ENCODE data around the gene TGFB1. TPM values are rescaled to one million over a fixed set of nuclear protein-coding genes. Genes with fewer than 3 reads are reported as not detected.
A peak's percentile ranks its signal among the peaks of the same experiment; 100 is the strongest.
"Not testable (repeated sequence)": the region's sequence is repeated elsewhere in the genome, so short reads cannot be mapped to it uniquely, and the experiment has no call there.

The TGFB1 gene
- polyA plus RNA-seq, 1 donor (not counting 4 experiments of a cell fraction or from before 2014, with no cell fraction given), result 5.8 TPM

DNA sequence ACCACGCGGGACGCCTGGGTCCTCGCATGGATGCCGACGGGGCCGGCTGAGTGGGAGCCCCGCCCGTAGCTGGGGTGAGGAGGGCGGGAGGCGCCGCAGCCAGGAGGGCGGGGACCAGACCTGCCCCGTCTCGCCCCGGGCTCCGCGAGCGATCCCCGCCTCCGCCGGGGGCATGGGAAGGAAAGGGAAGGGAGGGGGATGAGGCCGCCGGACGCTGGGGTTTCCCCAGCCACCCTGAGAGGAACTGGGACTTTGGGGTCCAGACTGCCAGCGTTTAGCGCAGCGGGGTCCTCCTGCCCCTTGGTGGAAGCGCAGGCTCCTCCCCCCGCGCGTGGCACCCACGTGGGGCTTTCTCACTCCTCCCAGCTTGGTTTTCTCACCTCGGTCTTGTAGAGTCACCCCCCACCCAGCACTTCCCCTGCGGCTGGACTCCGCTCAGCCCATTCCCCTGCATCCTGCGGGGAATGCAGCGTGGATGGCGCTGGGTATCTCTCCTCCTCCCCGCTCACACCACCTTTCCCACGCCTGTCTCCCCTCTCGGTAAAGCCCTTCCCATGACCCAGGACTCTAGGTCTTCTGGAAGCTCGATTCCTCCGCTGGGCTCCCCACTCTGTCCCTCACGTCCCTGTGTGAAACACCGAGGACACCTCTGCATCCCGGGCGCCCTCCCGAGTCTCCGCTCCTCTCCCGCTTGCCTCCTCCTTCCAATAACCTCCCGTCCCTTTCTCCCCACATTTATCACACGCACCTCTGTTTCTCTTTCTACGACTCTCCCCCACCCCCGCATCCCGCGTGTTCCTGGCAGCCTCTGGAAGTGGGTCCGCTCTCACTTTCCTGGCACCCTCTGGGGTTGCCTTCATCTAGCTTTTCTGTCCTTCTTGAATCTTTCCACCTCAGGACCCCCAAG, 2.1 kb downstream of the TGFB1 start:
- no peak for FAIRE-seq
- dilution Hi-C loops (cut with MboI; ENCODE audit: extremely low pct_ligation_motif_present, low sequenced_read_pairs), result no loop called here
- H3K4me1 ChIP-seq (ENCODE audit: control insufficient read depth, extremely low read depth, insufficient read depth, low read length), result peaks cover 7% of the 10 kb centered on the region

DNA sequence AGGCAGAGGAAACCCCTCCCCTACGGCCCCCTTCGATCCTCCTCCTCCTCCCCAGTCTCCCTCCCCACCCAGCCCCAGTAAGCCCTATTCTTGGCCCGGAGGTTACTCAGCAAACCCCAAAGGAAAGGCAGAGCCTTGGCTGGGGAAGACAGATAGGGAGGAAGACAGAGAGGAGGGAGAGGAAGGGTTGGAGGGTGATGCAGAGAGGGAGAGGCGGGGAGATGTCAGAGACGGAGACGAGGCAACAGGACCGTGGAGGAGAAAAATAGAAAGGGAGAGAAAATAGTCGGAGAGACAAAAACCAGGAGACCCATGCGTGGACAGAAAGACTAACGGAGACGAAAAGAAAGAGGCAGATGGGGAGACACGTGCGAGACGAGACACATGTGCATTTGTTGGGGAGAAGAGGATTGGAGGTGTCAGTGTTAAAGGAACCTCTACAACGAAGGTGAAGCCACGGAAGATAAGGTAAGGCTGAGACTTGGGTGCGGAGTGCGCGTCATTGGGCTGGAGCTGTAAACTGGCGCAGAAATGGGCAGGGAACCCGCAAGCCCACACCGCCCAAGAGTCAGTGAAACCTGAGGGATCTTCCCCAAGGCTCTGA, 2.9 kb downstream of the TGFB1 start:
- H3K79me2 ChIP-seq (ENCODE audit: control insufficient read depth, insufficient read depth, low read length), result peaks cover 37% of the 10 kb centered on the region
- H3K9me1 ChIP-seq (ENCODE audit: control insufficient read depth, extremely low read depth, insufficient read depth, low read length), result peaks cover 5% of the 10 kb centered on the region
- FAIRE-seq (peak; percentile 74), DNase-seq (ENCODE audit: low read depth, low spot score) (no peak)
- H2AFZ ChIP-seq (ENCODE audit: control insufficient read depth, low read length), result peak overlapping the region; percentile 50
- H4K20me1 ChIP-seq (ENCODE audit: control insufficient read depth, extremely low read depth, insufficient read depth, low read length), result peaks cover 3% of the 10 kb centered on the region
- peak overlapping the region; percentile 99 for H3K4me2 ChIP-seq (ENCODE audit: control insufficient read depth, extremely low read depth, insufficient read depth, low read depth, low read length)
- no peaks in the 10 kb centered on the region for H3K27me3 ChIP-seq (ENCODE audit: control insufficient read depth, extremely low read depth, insufficient read depth, low read length)
- peak overlapping the region; percentile 69 for H3K27ac ChIP-seq (ENCODE audit: control insufficient read depth, insufficient read depth, low read length)
- dilution Hi-C loops (cut with MboI; ENCODE audit: extremely low pct_ligation_motif_present, low sequenced_read_pairs), result no loop called here
- no peaks in the 10 kb centered on the region for H3K9me3 ChIP-seq (ENCODE audit: control insufficient read depth, low read depth, low read length)
- TF ChIP-seq, protein P1, sequence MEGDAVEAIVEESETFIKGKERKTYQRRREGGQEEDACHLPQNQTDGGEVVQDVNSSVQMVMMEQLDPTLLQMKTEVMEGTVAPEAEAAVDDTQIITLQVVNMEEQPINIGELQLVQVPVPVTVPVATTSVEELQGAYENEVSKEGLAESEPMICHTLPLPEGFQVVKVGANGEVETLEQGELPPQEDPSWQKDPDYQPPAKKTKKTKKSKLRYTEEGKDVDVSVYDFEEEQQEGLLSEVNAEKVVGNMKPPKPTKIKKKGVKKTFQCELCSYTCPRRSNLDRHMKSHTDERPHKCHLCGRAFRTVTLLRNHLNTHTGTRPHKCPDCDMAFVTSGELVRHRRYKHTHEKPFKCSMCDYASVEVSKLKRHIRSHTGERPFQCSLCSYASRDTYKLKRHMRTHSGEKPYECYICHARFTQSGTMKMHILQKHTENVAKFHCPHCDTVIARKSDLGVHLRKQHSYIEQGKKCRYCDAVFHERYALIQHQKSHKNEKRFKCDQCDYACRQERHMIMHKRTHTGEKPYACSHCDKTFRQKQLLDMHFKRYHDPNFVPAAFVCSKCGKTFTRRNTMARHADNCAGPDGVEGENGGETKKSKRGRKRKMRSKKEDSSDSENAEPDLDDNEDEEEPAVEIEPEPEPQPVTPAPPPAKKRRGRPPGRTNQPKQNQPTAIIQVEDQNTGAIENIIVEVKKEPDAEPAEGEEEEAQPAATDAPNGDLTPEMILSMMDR (optimal IDR thresholded peaks at IDR 0.05 in 1 of 3, IDR thresholded peaks at IDR 0.05 in 1 of 3, conservative IDR thresholded peaks at IDR 0.05 in 1 of 3; ENCODE audit: extremely low read depth in 1 of 3, insufficient read depth in 2 of 3, low read length in 3 of 3), result no peak
- TF ChIP-seq EZH2 (IDR thresholded peaks at IDR 0.05; ENCODE audit: low read length), result no peak
- peaks cover 7% of the 10 kb centered on the region for H3K4me1 ChIP-seq (ENCODE audit: control insufficient read depth, extremely low read depth, insufficient read depth, low read length)
- peak overlapping the region; percentile 77 for H3K9ac ChIP-seq (ENCODE audit: control insufficient read depth, extremely low read depth, insufficient read depth, low read length)
- peaks cover 4 to 22% of the 10 kb centered on the region in 2 experiments for H3K36me3 ChIP-seq (ENCODE audit: control insufficient read depth in 2 of 2, extremely low read depth in 1 of 2, insufficient read depth in 2 of 2, low read length in 2 of 2)
- peak overlapping the region; percentile 68 to 87 (median 86) for H3K4me3 ChIP-seq (ENCODE audit: control insufficient read depth in 2 of 3, extremely low read depth in 1 of 3, insufficient read depth in 2 of 3, low read depth in 1 of 3, low read length in 3 of 3)

More for the DNA sequence above, 2.1 kb downstream of the TGFB1 start:
- peak overlapping the region; percentile 68 to 87 (median 86) for H3K4me3 ChIP-seq (ENCODE audit: control insufficient read depth in 2 of 3, extremely low read depth in 1 of 3, insufficient read depth in 2 of 3, low read depth in 1 of 3, low read length in 3 of 3)
- no peak for DNase-seq (ENCODE audit: low read depth, low spot score)
- H3K9me3 ChIP-seq (ENCODE audit: control insufficient read depth, low read depth, low read length), result no peaks in the 10 kb centered on the region
- peaks cover 2 to 18% of the 10 kb centered on the region in 2 experiments for H3K36me3 ChIP-seq (ENCODE audit: control insufficient read depth in 2 of 2, extremely low read depth in 1 of 2, insufficient read depth in 2 of 2, low read length in 2 of 2)
- peak overlapping the region; percentile 77 for H3K9ac ChIP-seq (ENCODE audit: control insufficient read depth, extremely low read depth, insufficient read depth, low read length)
- H3K27ac ChIP-seq (ENCODE audit: control insufficient read depth, insufficient read depth, low read length), result peak overlapping the region; percentile 69
- peaks cover 3% of the 10 kb centered on the region for H4K20me1 ChIP-seq (ENCODE audit: control insufficient read depth, extremely low read depth, insufficient read depth, low read length)
- no peaks in the 10 kb centered on the region for H3K27me3 ChIP-seq (ENCODE audit: control insufficient read depth, extremely low read depth, insufficient read depth, low read length)
- peak overlapping the region; percentile 99 for H3K4me2 ChIP-seq (ENCODE audit: control insufficient read depth, extremely low read depth, insufficient read depth, low read depth, low read length)
- TF ChIP-seq, protein P1 (optimal IDR thresholded peaks at IDR 0.05 in 1 of 3, IDR thresholded peaks at IDR 0.05 in 1 of 3, conservative IDR thresholded peaks at IDR 0.05 in 1 of 3; ENCODE audit: extremely low read depth in 1 of 3, insufficient read depth in 2 of 3, low read length in 3 of 3), result no peak
- TF ChIP-seq EZH2 (IDR thresholded peaks at IDR 0.05; ENCODE audit: low read length), result no peak
- peak overlapping the region; percentile 50 for H2AFZ ChIP-seq (ENCODE audit: control insufficient read depth, low read length)
- H3K79me2 ChIP-seq (ENCODE audit: control insufficient read depth, insufficient read depth, low read length), result peaks cover 37% of the 10 kb centered on the region
- H3K9me1 ChIP-seq (ENCODE audit: control insufficient read depth, extremely low read depth, insufficient read depth, low read length), result peaks cover 5% of the 10 kb centered on the region

DNA sequence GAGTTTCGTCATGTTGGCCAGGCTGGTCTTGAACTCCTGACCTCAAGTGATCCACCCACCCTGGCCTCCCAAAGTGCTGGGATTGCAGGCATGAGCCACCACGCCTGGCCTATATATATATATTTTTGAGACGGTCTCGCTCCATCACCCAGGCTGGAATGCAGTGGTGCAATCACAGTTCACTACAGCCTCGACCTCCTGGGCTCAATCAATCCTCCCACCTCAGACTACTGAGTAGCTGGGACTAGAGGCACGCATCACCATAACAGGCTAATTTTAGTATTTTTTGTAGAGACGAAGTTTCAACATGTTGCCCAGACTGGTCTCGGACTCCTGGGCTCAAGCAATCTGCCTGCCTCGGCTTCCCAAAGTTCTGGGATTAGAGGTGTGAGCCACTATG, 6.8 kb downstream of the TGFB1 start:
- H3K4me2 ChIP-seq (ENCODE audit: control insufficient read depth, extremely low read depth, insufficient read depth, low read depth, low read length); DNase-seq (ENCODE audit: low read depth, low spot score); FAIRE-seq; H3K4me3 ChIP-seq (ENCODE audit: control insufficient read depth in 2 of 3, extremely low read depth in 1 of 3, insufficient read depth in 2 of 3, low read depth in 1 of 3, low read length in 3 of 3); H3K27ac ChIP-seq (ENCODE audit: control insufficient read depth, insufficient read depth, low read length); H3K9ac ChIP-seq (ENCODE audit: control insufficient read depth, extremely low read depth, insufficient read depth, low read length); dilution Hi-C loops (cut with MboI; ENCODE audit: extremely low pct_ligation_motif_present, low sequenced_read_pairs); H3K9me1 ChIP-seq (ENCODE audit: control insufficient read depth, extremely low read depth, insufficient read depth, low read length); H3K27me3 ChIP-seq (ENCODE audit: control insufficient read depth, extremely low read depth, insufficient read depth, low read length); H3K4me1 ChIP-seq (ENCODE audit: control insufficient read depth, extremely low read depth, insufficient read depth, low read length); H3K9me3 ChIP-seq (ENCODE audit: control insufficient read depth, low read depth, low read length); H4K20me1 ChIP-seq (ENCODE audit: control insufficient read depth, extremely low read depth, insufficient read depth, low read length); H2AFZ ChIP-seq (ENCODE audit: control insufficient read depth, low read length): not testable (repeated sequence)
- Histone ChIP-seq H3K36me3 (ENCODE audit: control insufficient read depth in 2 of 2, extremely low read depth in 1 of 2, insufficient read depth in 2 of 2, low read length in 2 of 2) (peaks cover 23 to 25% of the 10 kb centered on the region in 2 experiments), H3K79me2 (ENCODE audit: control insufficient read depth, insufficient read depth, low read length) (peaks cover 25% of the 10 kb centered on the region)
